ENCODE results near the gene TSHZ1.

DNA sequence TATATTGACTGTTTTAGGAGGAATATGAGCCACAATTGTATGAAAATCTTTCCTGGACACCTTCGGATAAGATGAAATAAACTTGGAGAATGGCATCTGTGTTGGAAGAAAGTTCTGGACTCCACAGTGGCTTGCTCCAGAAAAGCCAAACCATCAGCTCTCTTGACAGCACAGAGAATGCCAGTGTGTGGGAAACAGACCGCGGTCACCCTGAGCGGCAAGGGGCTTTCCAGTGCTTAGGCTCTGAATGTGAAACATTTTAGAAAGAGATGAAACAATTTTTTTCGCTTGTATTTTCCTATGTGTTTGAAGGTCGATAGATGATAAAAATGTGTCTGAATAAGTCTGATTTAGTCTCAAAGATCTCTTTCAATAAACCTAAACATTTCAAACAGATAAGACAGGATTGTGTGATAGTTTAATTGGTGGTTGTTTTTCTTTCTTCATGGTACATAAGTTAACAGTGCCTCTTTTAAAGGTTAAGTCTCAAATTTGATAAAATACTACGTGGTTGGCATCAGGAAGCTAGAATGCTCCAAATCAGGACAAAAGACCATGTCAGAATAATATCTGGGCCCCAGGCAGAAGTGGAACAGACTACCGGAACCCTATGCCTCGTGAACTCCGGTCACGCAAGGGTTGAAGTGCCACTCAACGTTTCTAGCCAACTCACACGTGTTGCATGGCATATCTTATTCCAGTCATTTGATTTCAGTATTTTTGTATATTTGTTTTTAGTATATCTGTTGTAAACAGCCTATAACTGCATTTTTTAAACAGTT is 30.6 kb upstream of the TSHZ1 start:
- TF ChIP-seq, protein P1, sequence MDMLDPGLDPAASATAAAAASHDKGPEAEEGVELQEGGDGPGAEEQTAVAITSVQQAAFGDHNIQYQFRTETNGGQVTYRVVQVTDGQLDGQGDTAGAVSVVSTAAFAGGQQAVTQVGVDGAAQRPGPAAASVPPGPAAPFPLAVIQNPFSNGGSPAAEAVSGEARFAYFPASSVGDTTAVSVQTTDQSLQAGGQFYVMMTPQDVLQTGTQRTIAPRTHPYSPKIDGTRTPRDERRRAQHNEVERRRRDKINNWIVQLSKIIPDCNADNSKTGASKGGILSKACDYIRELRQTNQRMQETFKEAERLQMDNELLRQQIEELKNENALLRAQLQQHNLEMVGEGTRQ (IDR thresholded peaks at IDR 0.05; ENCODE audit: low read length) = no peak
- no peak for TF ChIP-seq EZH2 (IDR thresholded peaks at IDR 0.05; ENCODE audit: low read depth, low read length, severe bottlenecking)
- TF ChIP-seq SP4 (IDR thresholded peaks at IDR 0.05; ENCODE audit: low read length) = no peak
- TF ChIP-seq, protein P2, sequence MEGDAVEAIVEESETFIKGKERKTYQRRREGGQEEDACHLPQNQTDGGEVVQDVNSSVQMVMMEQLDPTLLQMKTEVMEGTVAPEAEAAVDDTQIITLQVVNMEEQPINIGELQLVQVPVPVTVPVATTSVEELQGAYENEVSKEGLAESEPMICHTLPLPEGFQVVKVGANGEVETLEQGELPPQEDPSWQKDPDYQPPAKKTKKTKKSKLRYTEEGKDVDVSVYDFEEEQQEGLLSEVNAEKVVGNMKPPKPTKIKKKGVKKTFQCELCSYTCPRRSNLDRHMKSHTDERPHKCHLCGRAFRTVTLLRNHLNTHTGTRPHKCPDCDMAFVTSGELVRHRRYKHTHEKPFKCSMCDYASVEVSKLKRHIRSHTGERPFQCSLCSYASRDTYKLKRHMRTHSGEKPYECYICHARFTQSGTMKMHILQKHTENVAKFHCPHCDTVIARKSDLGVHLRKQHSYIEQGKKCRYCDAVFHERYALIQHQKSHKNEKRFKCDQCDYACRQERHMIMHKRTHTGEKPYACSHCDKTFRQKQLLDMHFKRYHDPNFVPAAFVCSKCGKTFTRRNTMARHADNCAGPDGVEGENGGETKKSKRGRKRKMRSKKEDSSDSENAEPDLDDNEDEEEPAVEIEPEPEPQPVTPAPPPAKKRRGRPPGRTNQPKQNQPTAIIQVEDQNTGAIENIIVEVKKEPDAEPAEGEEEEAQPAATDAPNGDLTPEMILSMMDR (IDR thresholded peaks at IDR 0.05; ENCODE audit: control extremely low read depth in 1 of 3, insufficient read depth in 1 of 3, low read depth in 1 of 3, low read length in 3 of 3) = no peak
- TF ChIP-seq POLR2AphosphoS5 (IDR thresholded peaks at IDR 0.05; ENCODE audit: low read depth, low read length) = no peak
- TF ChIP-seq CHD1 (IDR thresholded peaks at IDR 0.05; ENCODE audit: low read depth, low read length) = no peak
- no peak for TF ChIP-seq SP1 (IDR thresholded peaks at IDR 0.05; ENCODE audit: low read depth, low read length)
